Fibroblast of villous mesenchyme (primary cell): ENCODE measurements around the gene HOXD9. TPM values are rescaled to one million over a fixed set of nuclear protein-coding genes. Genes with fewer than 3 reads are reported as not detected.

ENCODE experiments used
- DNase-seq: peaks from one replicate; pipeline ENCODE4 v3.0.0-alpha.2; 2010; ENCODE audit warnings: low read depth
- H3K4me3 ChIP-seq: 2 replicates; pipeline ENCODE4 v1.5.1; 2011; ENCODE audit warnings: low read depth, mild to moderate bottlenecking, low read length
- CTCF ChIP-seq: IDR thresholded peaks from 2 replicates; pipeline ENCODE4 v1.5.1; 2012; ENCODE audit warnings: low read depth, mild to moderate bottlenecking, low read length; ENCODE audit not compliant: insufficient read depth
- total RNA-seq: library from RNA; depleted of rRNA; stranded (reverse); fragments of >200 nt; gene quantifications from 2 replicates; pipeline ENCODE4 v1.2.3, GENCODE V29; 2012

Gene HOXD9
- total RNA-seq, 1 donor: 11.2 TPM

GRCh38 chr2:176078541-176079284 lies 43.8 kb upstream of the HOXD9 start:
- no peak for TF ChIP-seq CTCF
- no peak overlapping the region for H3K4me3 ChIP-seq
- DNase-seq: no peak

GRCh38 chr2:176079285-176079830 lies 43.2 kb upstream of the HOXD9 start:
- DNase-seq: no peak
- no peak for TF ChIP-seq CTCF
- H3K4me3 ChIP-seq: no peak overlapping the region

GRCh38 chr2:176079831-176080539 lies 42.5 kb upstream of the HOXD9 start:
- H3K4me3 ChIP-seq: no peak overlapping the region
- TF ChIP-seq CTCF: peak; percentile 65
- peak; percentile 28 for DNase-seq

- no peak for TF ChIP-seq CTCF
- DNase-seq: no peak
- no peak overlapping the region for H3K4me3 ChIP-seq
These were observed 41.8 kb upstream of the HOXD9 start for GRCh38 chr2:176080540-176081375.

GRCh38 chr2:176081376-176081836 lies 41.1 kb upstream of the HOXD9 start:
- H3K4me3 ChIP-seq: no peak overlapping the region
- no peak for TF ChIP-seq CTCF
- no peak for DNase-seq

- no peak for DNase-seq
- no peak for TF ChIP-seq CTCF
- H3K4me3 ChIP-seq: no peak overlapping the region
These were observed 40.5 kb upstream of the HOXD9 start for GRCh38 chr2:176081837-176082524.
